Measurements from ENCODE around the gene ADGRG4. TPM values are rescaled to one million over a fixed set of nuclear protein-coding genes. Genes with fewer than 3 reads are reported as not detected.

Gene ADGRG4
- total and polyA plus RNA-seq, 2 of the 8 experiments (the other 6 are each of a cell fraction or from before 2014, with no cell fraction given): not detected

- Histone ChIP-seq H3K14ac (ENCODE audit: insufficient read length) (no peak overlapping the region), H3K9ac (replicated peaks in 1 of 4; ENCODE audit: extremely low read depth in 1 of 4, low read depth in 3 of 4, low read length in 3 of 4) (no peak overlapping the region), H2BK12ac (ENCODE audit: low read depth, low read length) (no peak overlapping the region), H4K20me1 (replicated peaks in 1 of 2; ENCODE audit: control insufficient read depth in 1 of 2, insufficient read depth in 2 of 2, low read length in 2 of 2) (no peaks in the 10 kb centered on the region), H2BK15ac (ENCODE audit: low read length) (no peak overlapping the region), H3K4me2 (ENCODE audit: insufficient read depth in 1 of 2, low read depth in 2 of 2, low read length in 2 of 2) (no peak overlapping the region), H2BK20ac (ENCODE audit: low read length) (no peak overlapping the region), H3K23ac (ENCODE audit: insufficient read length) (no peak overlapping the region), H3K23me2 (ENCODE audit: low read depth, low read length) (no peaks in the 10 kb centered on the region), H2AK5ac (ENCODE audit: low read depth, low read length) (no peak overlapping the region), H3K27ac (ENCODE audit: low read depth, low read length) (no peak overlapping the region), H4K5ac (ENCODE audit: insufficient read length, low read depth, low read length) (no peak overlapping the region), H3K9me3 (ENCODE audit: insufficient read depth in 2 of 2, low read depth in 1 of 2, low read length in 1 of 2) (no peaks in the 10 kb centered on the region), H3K79me1 (ENCODE audit: low read depth, low read length) (no peaks in the 10 kb centered on the region), H3K27me3 (replicated peaks in 1 of 4; ENCODE audit: control insufficient read depth in 3 of 4, extremely low read depth in 1 of 4, insufficient read depth in 3 of 4, low read length in 3 of 4) (no peaks in the 10 kb centered on the region), H2AFZ (ENCODE audit: low read length) (no peak overlapping the region), H4K91ac (replicated peaks; ENCODE audit: insufficient read length, low read length) (no peak overlapping the region), H3K4ac (replicated peaks; ENCODE audit: insufficient read length, low read depth, low read length) (no peak overlapping the region), H3K18ac (ENCODE audit: extremely low read depth, low read length) (no peak overlapping the region), H2BK120ac (replicated peaks; ENCODE audit: low read depth, low read length) (no peak overlapping the region), H3K36me3 (ENCODE audit: control insufficient read depth in 2 of 4, insufficient read depth in 4 of 4, low read length in 3 of 4) (no peaks in the 10 kb centered on the region), H3K56ac (replicated peaks; ENCODE audit: insufficient read length, low read depth, low read length) (no peak overlapping the region), H4K8ac (ENCODE audit: extremely low read depth, insufficient read depth, low read length) (no peak overlapping the region), H3K4me1 (replicated peaks in 1 of 4; ENCODE audit: control insufficient read depth in 3 of 4, insufficient read depth in 4 of 4, low read length in 3 of 4) (no peaks in the 10 kb centered on the region), H3K4me3 (ENCODE audit: extremely low read depth in 1 of 4, insufficient read depth in 2 of 4, low read depth in 3 of 4, low read length in 4 of 4) (no peak overlapping the region), H2BK5ac (ENCODE audit: low read depth, low read length) (no peak overlapping the region), H3K79me2 (ENCODE audit: control insufficient read depth in 1 of 2, insufficient read depth in 2 of 2, low read length in 2 of 2) (no peaks in the 10 kb centered on the region)
- ChIA-PET POLR2A (ENCODE audit: partially characterized antibody) (interaction anchor here (1.6 kb wide), 1 partner anchor 14 kb away, joined by 3 read pairs; no protein-coding TSS in a partner anchor), CTCF (ENCODE audit: partially characterized antibody) (interaction anchor here (1.0 to 2.9 kb wide), 4 partner anchors 10 to 242 kb away, joined by 3 to 12 read pairs (median 6); no protein-coding TSS in a partner anchor)
- FAIRE-seq (no peak), DNase-seq (ENCODE audit: low read depth in 1 of 2, low spot score in 2 of 2) (no peak)
- WGBS, 2 experiments (ENCODE audit: extremely low coverage in 1 of 2, insufficient coverage in 1 of 2, insufficient read length in 1 of 2, insufficient replicate concordance in 2 of 2, low coverage in 1 of 2, low lambda C conversion rate in 2 of 2, missing lambda C conversion rate in 1 of 2): 75% methylated on average over 1 of the region's 1 CpG; no CpG with 5 or more reads in 1 of the 2 experiments
- TF ChIP-seq POU5F1 (IDR thresholded peaks at IDR 0.05; ENCODE audit: low read depth, low read length) (no peak), RNF2 (IDR thresholded peaks at IDR 0.05; ENCODE audit: borderline replicate concordance, low read depth, low read length, missing control alignments, poor library complexity, severe bottlenecking) (no peak), SIRT6 (IDR thresholded peaks at IDR 0.05; ENCODE audit: low read length) (no peak), MAX (IDR thresholded peaks at IDR 0.05) (no peak), KDM4A (IDR thresholded peaks at IDR 0.05; ENCODE audit: low read depth, low read length, severe bottlenecking) (no peak), RBBP5 (IDR thresholded peaks at IDR 0.05; ENCODE audit: borderline replicate concordance, low read depth, low read length) (no peak), CBX8 (IDR thresholded peaks at IDR 0.05; ENCODE audit: borderline replicate concordance, low read depth, low read length) (no peak), ATF3 (IDR thresholded peaks at IDR 0.05; ENCODE audit: insufficient read depth, low read depth, low read length) (no peak), ASH2L (IDR thresholded peaks at IDR 0.05; ENCODE audit: low read length) (no peak), ZNF274 (IDR thresholded peaks at IDR 0.05; ENCODE audit: borderline replicate concordance, extremely low read depth, low read length) (no peak), TBP (IDR thresholded peaks at IDR 0.05; ENCODE audit: low read depth, low read length) (no peak), TEAD4 (IDR thresholded peaks at IDR 0.05; ENCODE audit: low read depth, low read length) (no peak), SP2 (IDR thresholded peaks at IDR 0.05; ENCODE audit: low read length) (no peak)
Observed at GRCh38 chrX:136269921-136270320, 30.8 kb upstream of the ADGRG4 start.
